Measurements from ENCODE around the gene CPM. TPM values are rescaled to one million over a fixed set of nuclear protein-coding genes. Genes with fewer than 3 reads are reported as not detected.

The CPM gene
- total RNA-seq (24.6 TPM), polyA plus RNA-seq (14.3 TPM)

GRCh38 chr12:68932961-68933893 lies at the start of gene CPM:
Gene CPM, minus strand, starts transcription at chr12:68933171. Its CDS starts 334 bp downstream, at chr12:68932837.
- DNase-seq (ENCODE audit: extremely low spot score), result no peak
- peak within 1 kb of the TSS; percentile 73 for H3K4me3 ChIP-seq (ENCODE audit: low read depth, low read length)
- 2% methylated on average over 96 of the region's 96 CpGs for WGBS
- no peaks in the 10 kb centered on the region for H3K36me3 ChIP-seq (ENCODE audit: insufficient read depth)
- no peaks in the 10 kb centered on the region for H3K4me1 ChIP-seq (ENCODE audit: insufficient read depth)
- H3K27ac ChIP-seq (ENCODE audit: low read depth), result no peak within 1 kb of the TSS

- no peak for DNase-seq (ENCODE audit: extremely low spot score)
- WGBS, result 74% methylated on average over 4 of the region's 4 CpGs
- no peaks in the 10 kb centered on the region for H3K36me3 ChIP-seq (ENCODE audit: insufficient read depth)
- H3K27ac ChIP-seq (ENCODE audit: low read depth), result no peak overlapping the region
- H3K4me1 ChIP-seq (ENCODE audit: insufficient read depth), result no peaks in the 10 kb centered on the region
- H3K4me3 ChIP-seq (ENCODE audit: low read depth, low read length), result no peak overlapping the region
Measured at GRCh38 chr12:68981516-68981915, 48.5 kb upstream of the CPM start.

GRCh38 chr12:68980476-68981212 lies 47.7 kb upstream of the CPM start:
- WGBS, result 93% methylated on average over 10 of the region's 10 CpGs
- no peaks in the 10 kb centered on the region for H3K36me3 ChIP-seq (ENCODE audit: insufficient read depth)
- no peaks in the 10 kb centered on the region for H3K4me1 ChIP-seq (ENCODE audit: insufficient read depth)
- no peak for DNase-seq (ENCODE audit: extremely low spot score)
- no peak overlapping the region for H3K4me3 ChIP-seq (ENCODE audit: low read depth, low read length)
- H3K27ac ChIP-seq (ENCODE audit: low read depth), result no peak overlapping the region

- 85% methylated on average over 2 of the region's 2 CpGs for WGBS
- no peaks in the 10 kb centered on the region for H3K36me3 ChIP-seq (ENCODE audit: insufficient read depth)
- DNase-seq (ENCODE audit: extremely low spot score), result no peak
- H3K27ac ChIP-seq (ENCODE audit: low read depth), result no peak overlapping the region
- no peak overlapping the region for H3K4me3 ChIP-seq (ENCODE audit: low read depth, low read length)
- H3K4me1 ChIP-seq (ENCODE audit: insufficient read depth), result no peaks in the 10 kb centered on the region
Measured at GRCh38 chr12:68978678-68979077, 45.7 kb upstream of the CPM start.

GRCh38 chr12:68977909-68978610 lies 45.1 kb upstream of the CPM start:
- no peak for DNase-seq (ENCODE audit: extremely low spot score)
- Histone ChIP-seq H3K36me3 (ENCODE audit: insufficient read depth) (no peaks in the 10 kb centered on the region), H3K4me3 (ENCODE audit: low read depth, low read length) (no peak overlapping the region), H3K4me1 (ENCODE audit: insufficient read depth) (no peaks in the 10 kb centered on the region), H3K27ac (ENCODE audit: low read depth) (no peak overlapping the region)
- WGBS, result 69% methylated on average over 1 of the region's 1 CpG

- Histone ChIP-seq H3K36me3 (ENCODE audit: insufficient read depth) (no peaks in the 10 kb centered on the region), H3K27ac (ENCODE audit: low read depth) (no peak overlapping the region), H3K4me1 (ENCODE audit: insufficient read depth) (no peaks in the 10 kb centered on the region), H3K4me3 (ENCODE audit: low read depth, low read length) (no peak overlapping the region)
- WGBS, result 70% methylated on average over 3 of the region's 3 CpGs
- DNase-seq (ENCODE audit: extremely low spot score), result no peak
Measured at GRCh38 chr12:68977335-68977734, 44.4 kb upstream of the CPM start.

- DNase-seq (ENCODE audit: extremely low spot score), result no peak
- H3K4me1 ChIP-seq (ENCODE audit: insufficient read depth), result no peaks in the 10 kb centered on the region
- WGBS, result 100% methylated on average over 2 of the region's 2 CpGs
- no peaks in the 10 kb centered on the region for H3K36me3 ChIP-seq (ENCODE audit: insufficient read depth)
- H3K27ac ChIP-seq (ENCODE audit: low read depth), result no peak overlapping the region
- H3K4me3 ChIP-seq (ENCODE audit: low read depth, low read length), result no peak overlapping the region
Measured at GRCh38 chr12:68976395-68976841, 43.4 kb upstream of the CPM start.

- DNase-seq (ENCODE audit: extremely low spot score), result no peak
- no peaks in the 10 kb centered on the region for H3K36me3 ChIP-seq (ENCODE audit: insufficient read depth)
- no peak overlapping the region for H3K4me3 ChIP-seq (ENCODE audit: low read depth, low read length)
- H3K4me1 ChIP-seq (ENCODE audit: insufficient read depth), result no peaks in the 10 kb centered on the region
- no peak overlapping the region for H3K27ac ChIP-seq (ENCODE audit: low read depth)
- 88% methylated on average over 3 of the region's 3 CpGs for whole genome bisulfite sequencing
Measured at GRCh38 chr12:68975811-68976210, 42.8 kb upstream of the CPM start.

- Histone ChIP-seq H3K27ac (ENCODE audit: low read depth) (no peak overlapping the region), H3K4me1 (ENCODE audit: insufficient read depth) (no peaks in the 10 kb centered on the region), H3K36me3 (ENCODE audit: insufficient read depth) (no peaks in the 10 kb centered on the region), H3K4me3 (ENCODE audit: low read depth, low read length) (no peak overlapping the region)
- no peak for DNase-seq (ENCODE audit: extremely low spot score)
- 77% methylated on average over 2 of the region's 2 CpGs for WGBS
Measured at GRCh38 chr12:68972595-68972994, 39.6 kb upstream of the CPM start.

GRCh38 chr12:68971404-68971803 lies 38.4 kb upstream of the CPM start:
- H3K36me3 ChIP-seq (ENCODE audit: insufficient read depth), result no peaks in the 10 kb centered on the region
- 97% methylated on average over 8 of the region's 8 CpGs for WGBS
- no peaks in the 10 kb centered on the region for H3K4me1 ChIP-seq (ENCODE audit: insufficient read depth)
- no peak overlapping the region for H3K4me3 ChIP-seq (ENCODE audit: low read depth, low read length)
- no peak for DNase-seq (ENCODE audit: extremely low spot score)
- no peak overlapping the region for H3K27ac ChIP-seq (ENCODE audit: low read depth)

- no peak overlapping the region for H3K27ac ChIP-seq (ENCODE audit: low read depth)
- WGBS, result 97% methylated on average over 1 of the region's 1 CpG
- H3K4me3 ChIP-seq (ENCODE audit: low read depth, low read length), result no peak overlapping the region
- no peaks in the 10 kb centered on the region for H3K4me1 ChIP-seq (ENCODE audit: insufficient read depth)
- DNase-seq (ENCODE audit: extremely low spot score), result no peak
- H3K36me3 ChIP-seq (ENCODE audit: insufficient read depth), result no peaks in the 10 kb centered on the region
Measured at GRCh38 chr12:68970951-68971350, 38.0 kb upstream of the CPM start.

- no peaks in the 10 kb centered on the region for H3K36me3 ChIP-seq (ENCODE audit: insufficient read depth)
- H3K27ac ChIP-seq (ENCODE audit: low read depth), result no peak overlapping the region
- H3K4me3 ChIP-seq (ENCODE audit: low read depth, low read length), result no peak overlapping the region
- no peaks in the 10 kb centered on the region for H3K4me1 ChIP-seq (ENCODE audit: insufficient read depth)
- DNase-seq (ENCODE audit: extremely low spot score), result no peak
Measured at GRCh38 chr12:68970306-68970705, 37.3 kb upstream of the CPM start.

GRCh38 chr12:68967046-68967445 lies 34.1 kb upstream of the CPM start:
- Histone ChIP-seq H3K4me3 (ENCODE audit: low read depth, low read length) (no peak overlapping the region), H3K27ac (ENCODE audit: low read depth) (no peak overlapping the region), H3K36me3 (ENCODE audit: insufficient read depth) (no peaks in the 10 kb centered on the region), H3K4me1 (ENCODE audit: insufficient read depth) (no peaks in the 10 kb centered on the region)
- WGBS, result 72% methylated on average over 3 of the region's 3 CpGs
- no peak for DNase-seq (ENCODE audit: extremely low spot score)

All from urinary bladder (tissue), 4 donors.